RWPE2 (cell line): ENCODE measurements around the gene CCSER1.

Experiments used
- ATAC-seq: fragments of 200-7000 bp; cut with Tn5 transposase; 3 replicates; pipeline ENCODE4 v1.9.1; 2021; ENCODE audit warnings: low read depth
- DNase-seq: peaks from one replicate; pipeline ENCODE4 v3.0.0-alpha.2; 2020; ENCODE audit warnings: low spot score
- H3K27ac ChIP-seq: fragments of 450-650 bp; 2 replicates; pipeline ENCODE4 v1.5.1; 2017; ENCODE audit warnings: mild to moderate bottlenecking; ENCODE audit not compliant: poor library complexity, severe bottlenecking
- H3K27me3 ChIP-seq: fragments of 250-450 bp; sonication (Bioruptor Pico); 2 replicates; pipeline ENCODE4 v1.5.1; 2021; ENCODE audit warnings: mild to moderate bottlenecking, moderate library complexity; ENCODE audit not compliant: insufficient read depth, poor library complexity, severe bottlenecking
- H3K36me3 ChIP-seq: fragments of 250-450 bp; sonication (Bioruptor Pico); 2 replicates; pipeline ENCODE4 v1.5.1; 2020; ENCODE audit warnings: low read depth, mild to moderate bottlenecking, moderate library complexity
- H3K4me1 ChIP-seq: fragments of 250-450 bp; sonication (Bioruptor Pico); 2 replicates; pipeline ENCODE4 v1.5.1; 2021; ENCODE audit warnings: mild to moderate bottlenecking, moderate library complexity; ENCODE audit not compliant: insufficient read depth, poor library complexity, severe bottlenecking
- H3K4me3 ChIP-seq: fragments of 250-450 bp; sonication (Bioruptor Pico); 2 replicates; pipeline ENCODE4 v1.5.1; 2021; ENCODE audit warnings: mild to moderate bottlenecking, moderate library complexity; ENCODE audit not compliant: severe bottlenecking
- H3K9me3 ChIP-seq: fragments of 250-450 bp; sonication (Bioruptor Pico); 2 replicates; pipeline ENCODE4 v1.5.1; 2021; ENCODE audit warnings: mild to moderate bottlenecking, moderate library complexity; ENCODE audit not compliant: severe bottlenecking
- TF ChIP-seq, protein P1 (sequence below): fragments of 450-650 bp; IDR thresholded peaks from one replicate; pipeline ENCODE4 v1.5.1; 2017; ENCODE audit warnings: mild to moderate bottlenecking, moderate library complexity; ENCODE audit not compliant: poor library complexity, severe bottlenecking

Gene CCSER1

DNA sequence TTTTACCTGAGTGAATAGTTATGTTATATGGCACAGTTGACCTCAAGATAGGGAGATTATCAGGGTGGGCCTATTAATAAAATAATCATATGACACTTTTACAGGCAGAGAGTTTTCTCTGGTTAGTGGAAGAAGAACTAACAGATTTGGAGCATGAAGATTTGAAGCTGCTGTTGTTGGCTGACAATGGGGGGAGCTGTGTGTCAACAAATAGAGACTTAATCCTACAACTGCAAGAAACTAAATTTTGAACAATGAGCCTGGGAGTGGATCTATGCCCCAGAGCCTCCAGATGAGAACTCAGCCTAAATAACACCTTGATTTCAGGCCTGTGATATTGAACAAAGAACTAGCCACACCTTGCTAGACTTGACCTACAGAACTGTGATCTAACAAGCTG lies 7.2 kb upstream of the CCSER1 start:
- no peak overlapping the region for H3K4me3 ChIP-seq
- peaks cover 8% of the 10 kb centered on the region for H3K4me1 ChIP-seq
- H3K36me3 ChIP-seq = no peaks in the 10 kb centered on the region
- H3K27me3 ChIP-seq = no peaks in the 10 kb centered on the region
- TF ChIP-seq, protein P1, sequence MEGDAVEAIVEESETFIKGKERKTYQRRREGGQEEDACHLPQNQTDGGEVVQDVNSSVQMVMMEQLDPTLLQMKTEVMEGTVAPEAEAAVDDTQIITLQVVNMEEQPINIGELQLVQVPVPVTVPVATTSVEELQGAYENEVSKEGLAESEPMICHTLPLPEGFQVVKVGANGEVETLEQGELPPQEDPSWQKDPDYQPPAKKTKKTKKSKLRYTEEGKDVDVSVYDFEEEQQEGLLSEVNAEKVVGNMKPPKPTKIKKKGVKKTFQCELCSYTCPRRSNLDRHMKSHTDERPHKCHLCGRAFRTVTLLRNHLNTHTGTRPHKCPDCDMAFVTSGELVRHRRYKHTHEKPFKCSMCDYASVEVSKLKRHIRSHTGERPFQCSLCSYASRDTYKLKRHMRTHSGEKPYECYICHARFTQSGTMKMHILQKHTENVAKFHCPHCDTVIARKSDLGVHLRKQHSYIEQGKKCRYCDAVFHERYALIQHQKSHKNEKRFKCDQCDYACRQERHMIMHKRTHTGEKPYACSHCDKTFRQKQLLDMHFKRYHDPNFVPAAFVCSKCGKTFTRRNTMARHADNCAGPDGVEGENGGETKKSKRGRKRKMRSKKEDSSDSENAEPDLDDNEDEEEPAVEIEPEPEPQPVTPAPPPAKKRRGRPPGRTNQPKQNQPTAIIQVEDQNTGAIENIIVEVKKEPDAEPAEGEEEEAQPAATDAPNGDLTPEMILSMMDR = no peak
- no peak overlapping the region for H3K27ac ChIP-seq
- ATAC-seq (no peak), DNase-seq (no peak)
- H3K9me3 ChIP-seq = no peaks in the 10 kb centered on the region

DNA sequence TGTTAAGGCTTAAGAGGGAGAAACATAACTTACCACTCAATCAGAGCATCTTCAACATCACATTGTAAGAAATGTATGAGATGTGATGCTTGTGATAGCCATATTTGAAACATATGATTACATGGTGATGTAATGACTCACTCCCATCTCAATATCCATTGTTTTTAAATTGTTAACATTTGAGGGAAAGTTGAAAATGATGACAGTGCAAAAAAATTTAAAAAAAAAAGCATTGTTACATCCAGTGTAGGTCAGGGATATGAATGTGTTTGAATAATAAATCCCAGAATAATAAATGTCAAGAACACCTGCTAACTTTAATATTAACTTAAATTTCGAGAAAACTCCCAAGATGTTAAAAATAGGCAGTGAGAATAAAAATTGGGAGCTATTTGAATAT lies 6.4 kb upstream of the CCSER1 start:
- no peak for ATAC-seq
- Histone ChIP-seq H3K27me3 (no peaks in the 10 kb centered on the region), H3K36me3 (no peaks in the 10 kb centered on the region), H3K4me1 (peaks cover 8% of the 10 kb centered on the region), H3K4me3 (no peak overlapping the region), H3K9me3 (no peaks in the 10 kb centered on the region), H3K27ac (no peak overlapping the region)
- no peak for DNase-seq
- TF ChIP-seq, protein P1 = no peak

DNA sequence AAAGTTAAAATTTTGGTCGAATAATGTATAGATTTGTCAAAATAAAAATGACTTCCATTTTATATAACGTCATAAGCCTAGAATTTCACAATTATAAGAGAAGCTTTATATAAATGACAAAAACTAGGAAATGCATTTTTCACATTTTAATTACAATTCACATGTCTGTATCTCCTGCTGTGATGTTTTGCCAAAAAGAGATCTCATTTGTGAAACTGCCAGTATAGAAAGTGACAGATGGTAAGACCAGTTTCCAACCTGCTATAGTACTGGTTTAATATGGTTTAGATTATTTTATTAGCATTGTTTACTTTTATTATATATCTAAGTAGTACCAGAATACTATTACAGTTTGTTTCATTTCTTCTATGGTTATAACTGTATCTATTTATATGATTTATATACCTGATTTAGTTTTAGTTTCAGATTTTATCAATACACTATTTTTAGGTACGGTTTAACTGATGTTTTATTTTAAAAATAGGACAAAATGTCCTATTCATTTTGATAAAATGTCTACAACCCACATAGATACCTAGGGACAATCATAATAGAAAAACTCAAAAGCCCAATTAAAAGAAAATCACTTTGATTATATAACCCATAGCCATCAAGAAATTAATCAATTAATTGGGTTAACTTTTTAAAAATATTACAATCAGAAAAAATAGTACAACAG lies 5.4 kb upstream of the CCSER1 start:
- DNase-seq (no peak), ATAC-seq (no peak)
- Histone ChIP-seq H3K4me1 (peaks cover 8% of the 10 kb centered on the region), H3K4me3 (no peak overlapping the region), H3K27ac (no peak overlapping the region), H3K9me3 (no peaks in the 10 kb centered on the region), H3K27me3 (no peaks in the 10 kb centered on the region), H3K36me3 (no peaks in the 10 kb centered on the region)
- TF ChIP-seq, protein P1 = no peak

DNA sequence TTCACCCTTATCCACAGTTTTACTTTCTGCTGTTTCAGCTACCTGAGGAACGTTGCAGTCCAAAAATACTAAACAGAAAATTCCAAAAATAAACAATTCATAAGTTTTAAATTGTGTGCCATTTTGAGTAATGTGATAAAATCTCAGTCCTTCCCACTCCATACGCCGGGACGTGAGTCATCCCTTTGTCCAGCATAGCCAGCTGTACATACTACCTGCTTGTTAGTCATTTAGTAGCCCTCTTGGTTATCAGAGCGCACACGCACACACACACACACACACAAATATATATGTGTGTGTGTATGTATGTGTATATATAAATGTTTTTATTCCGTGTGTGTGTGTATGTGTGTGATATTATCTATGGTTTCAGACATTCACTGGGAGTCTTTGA lies 4.8 kb upstream of the CCSER1 start:
- Histone ChIP-seq H3K36me3 (no peaks in the 10 kb centered on the region), H3K4me1 (peaks cover 8% of the 10 kb centered on the region), H3K27me3 (no peaks in the 10 kb centered on the region), H3K4me3 (no peak overlapping the region), H3K27ac (no peak overlapping the region), H3K9me3 (no peaks in the 10 kb centered on the region)
- ATAC-seq (peak; percentile 92), DNase-seq (peak; percentile 80)
- TF ChIP-seq, protein P1 = no peak

DNA sequence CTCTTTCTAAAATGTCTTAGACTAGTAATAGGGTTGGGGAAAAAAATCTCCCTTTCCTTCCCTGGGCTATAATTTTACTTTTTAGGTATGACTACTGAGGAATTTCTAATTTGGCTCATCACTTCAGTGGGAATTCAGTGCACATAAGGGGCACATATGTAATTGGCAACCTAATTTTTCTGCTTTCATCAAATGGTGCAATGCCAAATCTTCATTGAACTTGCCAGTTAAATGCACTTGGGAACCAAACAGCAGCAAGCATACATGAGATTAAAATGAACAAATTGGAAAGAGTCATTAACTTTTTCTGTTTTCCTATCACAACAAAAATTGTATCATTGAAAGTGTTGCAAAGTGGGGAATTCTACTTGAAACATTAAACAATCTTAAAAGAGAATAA lies 2.9 kb upstream of the CCSER1 start:
- peaks cover 12% of the 10 kb centered on the region for H3K4me1 ChIP-seq
- H3K27me3 ChIP-seq = peaks cover 4% of the 10 kb centered on the region
- H3K9me3 ChIP-seq = no peaks in the 10 kb centered on the region
- H3K36me3 ChIP-seq = no peaks in the 10 kb centered on the region
- TF ChIP-seq, protein P1 = no peak
- DNase-seq = no peak
- no peak overlapping the region for H3K4me3 ChIP-seq
- ATAC-seq = no peak
- H3K27ac ChIP-seq = no peak overlapping the region
